MCF 10A (cell line): ENCODE measurements around the gene THEMIS. TPM values are rescaled to one million over a fixed set of nuclear protein-coding genes. Genes with fewer than 3 reads are reported as not detected.
"Not testable (repeated sequence)": the region's sequence is repeated elsewhere in the genome, so short reads cannot be mapped to it uniquely, and the experiment has no call there.

Experiments
- BruUV-seq: library from RNA; stranded (reverse); fragments of 400-500 nt; replicated peaks from 2 replicates; lab custom pipeline; 2021; lab: Mats Ljungman, UMichigan
- CTCF ChIA-PET: fragments of 300-600 bp; sonication (Branson Sonifier 250); formaldehyde crosslinking; extraction: SDS; loops from one replicate; lab custom pipeline; 2021; ENCODE audit warnings: antibody characterized with exemption, inconsistent platforms; lab: Yijun Ruan, JAX
- POLR2A ChIA-PET: fragments of 300-600, 350-650 bp; sonication (Branson Sonifier 250); formaldehyde crosslinking; extraction: SDS; loops from one replicate; lab custom pipeline; 2020; ENCODE audit warnings: antibody characterized with exemption, inconsistent platforms; lab: Yijun Ruan, JAX
- DNase-seq: peaks from one replicate; pipeline ENCODE4 v3.0.0-alpha.2; 2018; ENCODE audit not compliant: unreplicated experiment
- H3K27ac Mint-ChIP-seq: one replicate; pipeline ENCODE4 v1.8.0; 2022; ENCODE audit warnings: mild to moderate bottlenecking, low read depth, mixed read lengths; ENCODE audit not compliant: unreplicated experiment
- H3K27me3 Mint-ChIP-seq: one replicate; pipeline ENCODE4 v1.8.0; 2022; ENCODE audit warnings: mixed read lengths; ENCODE audit not compliant: insufficient read depth, unreplicated experiment
- H3K36me3 Mint-ChIP-seq: one replicate; pipeline ENCODE4 v1.8.0; 2022; ENCODE audit warnings: mild to moderate bottlenecking, moderate library complexity, mixed read lengths; ENCODE audit not compliant: insufficient read depth, unreplicated experiment
- H3K4me1 Mint-ChIP-seq: one replicate; pipeline ENCODE4 v1.8.0; 2022; ENCODE audit warnings: mixed read lengths; ENCODE audit not compliant: insufficient read depth, unreplicated experiment
- H3K4me3 Mint-ChIP-seq: one replicate; pipeline ENCODE4 v1.8.0; 2022; ENCODE audit warnings: mild to moderate bottlenecking, moderate library complexity, mixed read lengths; ENCODE audit not compliant: unreplicated experiment
- H3K9me3 Mint-ChIP-seq: one replicate; pipeline ENCODE4 v1.8.0; 2022; ENCODE audit warnings: mixed read lengths; ENCODE audit not compliant: unreplicated experiment
- intact Hi-C: fragments of 100-400 bp; cut with micrococcal nuclease; formaldehyde crosslinking; loops from 2 replicates; pipeline ENCODE4 v1.14.1; 2022
- total RNA-seq: library from RNA; stranded (reverse); gene quantifications from 2 replicates; pipeline ENCODE4 v1.2.3, GENCODE V29; 2022
- TF ChIP-seq, protein P1 (sequence below): fragments of 200-600 bp; IDR thresholded peaks from one replicate; pipeline ENCODE4 v1.8.0; 2022; ENCODE audit warnings: antibody characterized with exemption, mild to moderate bottlenecking; ENCODE audit not compliant: unreplicated experiment

The THEMIS gene
- total RNA-seq, 1 experiment from 2014 or later: not detected

GRCh38 chr6:127786109-127786508 lies 114.7 kb downstream of the THEMIS start:
- ChIA-PET POLR2A (no interaction called here), CTCF (interaction anchor here (0.6 kb wide), 2 partner anchors 11 to 1492 kb away, joined by 3 read pairs; no protein-coding TSS in a partner anchor)
- no peaks in the 10 kb centered on the region for H3K9me3 Mint-ChIP-seq
- intact Hi-C loops: no loop called here
- H3K27ac Mint-ChIP-seq: no peak overlapping the region
- TF ChIP-seq, protein P1, sequence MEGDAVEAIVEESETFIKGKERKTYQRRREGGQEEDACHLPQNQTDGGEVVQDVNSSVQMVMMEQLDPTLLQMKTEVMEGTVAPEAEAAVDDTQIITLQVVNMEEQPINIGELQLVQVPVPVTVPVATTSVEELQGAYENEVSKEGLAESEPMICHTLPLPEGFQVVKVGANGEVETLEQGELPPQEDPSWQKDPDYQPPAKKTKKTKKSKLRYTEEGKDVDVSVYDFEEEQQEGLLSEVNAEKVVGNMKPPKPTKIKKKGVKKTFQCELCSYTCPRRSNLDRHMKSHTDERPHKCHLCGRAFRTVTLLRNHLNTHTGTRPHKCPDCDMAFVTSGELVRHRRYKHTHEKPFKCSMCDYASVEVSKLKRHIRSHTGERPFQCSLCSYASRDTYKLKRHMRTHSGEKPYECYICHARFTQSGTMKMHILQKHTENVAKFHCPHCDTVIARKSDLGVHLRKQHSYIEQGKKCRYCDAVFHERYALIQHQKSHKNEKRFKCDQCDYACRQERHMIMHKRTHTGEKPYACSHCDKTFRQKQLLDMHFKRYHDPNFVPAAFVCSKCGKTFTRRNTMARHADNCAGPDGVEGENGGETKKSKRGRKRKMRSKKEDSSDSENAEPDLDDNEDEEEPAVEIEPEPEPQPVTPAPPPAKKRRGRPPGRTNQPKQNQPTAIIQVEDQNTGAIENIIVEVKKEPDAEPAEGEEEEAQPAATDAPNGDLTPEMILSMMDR: no peak
- H3K36me3 Mint-ChIP-seq: no peaks in the 10 kb centered on the region
- no peak for DNase-seq
- H3K4me3 Mint-ChIP-seq: no peak overlapping the region
- no TSS peak for BruUV-seq
- H3K27me3 Mint-ChIP-seq: peaks cover 49% of the 10 kb centered on the region
- H3K4me1 Mint-ChIP-seq: no peaks in the 10 kb centered on the region

DNA sequence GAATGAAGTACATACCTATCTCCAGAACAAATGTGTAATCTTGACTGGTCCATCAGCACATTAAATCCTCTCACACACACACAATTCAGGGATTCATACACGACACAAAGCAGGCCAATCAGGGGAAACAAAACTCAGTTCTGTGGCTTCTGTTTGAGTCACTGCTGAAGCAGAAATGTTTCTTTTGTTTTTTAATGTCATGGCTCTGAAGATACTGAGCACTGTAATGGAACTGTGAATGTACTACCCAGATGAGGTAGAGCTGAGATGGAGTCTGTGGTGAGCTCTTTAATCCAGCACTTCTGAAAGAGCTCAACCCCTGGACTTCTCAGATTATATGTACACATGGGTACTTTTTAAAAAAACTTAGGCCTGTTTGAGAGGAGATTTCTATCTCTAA lies 116.4 kb downstream of the THEMIS start:
- TF ChIP-seq, protein P1: no peak
- no peaks in the 10 kb centered on the region for H3K4me1 Mint-ChIP-seq
- H3K9me3 Mint-ChIP-seq: no peaks in the 10 kb centered on the region
- no TSS peak for BruUV-seq
- ChIA-PET POLR2A (no interaction called here), CTCF (no interaction called here)
- no peak overlapping the region for H3K4me3 Mint-ChIP-seq
- peaks cover 44% of the 10 kb centered on the region for H3K27me3 Mint-ChIP-seq
- no peak overlapping the region for H3K27ac Mint-ChIP-seq
- no peaks in the 10 kb centered on the region for H3K36me3 Mint-ChIP-seq
- DNase-seq: no peak
- intact Hi-C loops: no loop called here

- intact Hi-C loops, POLR2A ChIA-PET, H3K4me1 Mint-ChIP-seq, H3K27ac Mint-ChIP-seq, BruUV-seq, H3K4me3 Mint-ChIP-seq, H3K36me3 Mint-ChIP-seq, DNase-seq, H3K9me3 Mint-ChIP-seq: not testable (repeated sequence)
- CTCF ChIA-PET: interaction anchor here (0.9 to 1.4 kb wide), 2 partner anchors 8 to 45 kb away, joined by 5 to 7 read pairs; no protein-coding TSS in a partner anchor
- peaks cover 17% of the 10 kb centered on the region for H3K27me3 Mint-ChIP-seq
These were observed 119.1 kb downstream of the THEMIS start for GRCh38 chr6:127781636-127782272.

- no peaks in the 10 kb centered on the region for H3K9me3 Mint-ChIP-seq
- POLR2A ChIA-PET: interaction anchor here (0.7 to 0.8 kb wide), 2 partner anchors 8 to 130 kb away, joined by 3 to 4 read pairs; no protein-coding TSS in a partner anchor
- no peak overlapping the region for H3K27ac Mint-ChIP-seq
- H3K36me3 Mint-ChIP-seq: no peaks in the 10 kb centered on the region
- H3K4me3 Mint-ChIP-seq: no peak overlapping the region
- no TSS peak for BruUV-seq
- H3K27me3 Mint-ChIP-seq: peaks cover 13% of the 10 kb centered on the region
- TF ChIP-seq, protein P1: no peak
- intact Hi-C loops: no loop called here
- CTCF ChIA-PET: interaction anchor here (0.6 kb wide), 1 partner anchor 135 kb away, joined by 3 read pairs; no protein-coding TSS in a partner anchor
- no peaks in the 10 kb centered on the region for H3K4me1 Mint-ChIP-seq
- DNase-seq: no peak
These were observed 124.5 kb downstream of the THEMIS start for GRCh38 chr6:127776320-127776719.
